CD4-positive, alpha-beta T cell treated with Interleukin-2 at 100 ng/mL for 4 hours (primary cell): ENCODE data around the gene DNAJC16.
"Not testable (repeated sequence)": the region's sequence is repeated elsewhere in the genome, so short reads cannot be mapped to it uniquely, and the experiment has no call there.

Source experiments
- DNase-seq: peaks from one replicate; pipeline ENCODE4 v3.0.0-alpha.2; 2020; ENCODE audit warnings: low spot score

Gene DNAJC16

GRCh38 chr1:15526490-15527339 is at the start of gene DNAJC16:
TSS of gene DNAJC16 (plus strand) at chr1:15526848. CDS start at chr1:15529106, 2,258 bp downstream.
- peak; percentile 100 for DNase-seq

- DNase-seq, result no peak
Observed at GRCh38 chr1:15476927-15477326, 49.7 kb upstream of the DNAJC16 start.

DNA sequence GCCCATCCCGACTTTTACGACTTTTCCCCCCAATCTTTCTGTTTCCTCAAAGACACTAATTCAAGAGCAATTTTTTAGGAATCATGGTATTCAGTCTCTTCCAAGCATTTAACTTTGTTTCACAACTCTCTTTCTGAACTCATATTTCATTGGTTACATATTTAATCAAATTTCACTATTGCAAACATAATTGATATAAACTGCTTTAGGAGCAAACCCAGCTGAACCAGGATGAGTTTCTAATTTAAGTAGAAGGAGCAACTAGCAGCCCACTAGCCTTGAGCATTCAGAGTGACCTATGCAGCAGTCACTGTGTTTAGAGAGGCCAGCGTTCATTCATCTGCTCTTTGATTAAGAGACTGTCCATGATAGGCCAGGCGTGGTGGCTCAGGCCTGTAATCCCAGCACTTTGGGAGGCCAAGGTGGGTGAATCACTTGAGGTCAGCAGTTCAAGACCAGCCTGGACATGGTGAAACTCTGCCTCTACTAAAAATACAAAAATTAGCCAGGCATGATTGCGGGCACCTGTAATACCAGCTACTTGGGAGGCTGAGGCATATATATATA is 48.9 kb upstream of the DNAJC16 start:
- DNase-seq, result no peak

GRCh38 chr1:15479654-15480347 is 46.8 kb upstream of the DNAJC16 start:
- no peak for DNase-seq

DNA sequence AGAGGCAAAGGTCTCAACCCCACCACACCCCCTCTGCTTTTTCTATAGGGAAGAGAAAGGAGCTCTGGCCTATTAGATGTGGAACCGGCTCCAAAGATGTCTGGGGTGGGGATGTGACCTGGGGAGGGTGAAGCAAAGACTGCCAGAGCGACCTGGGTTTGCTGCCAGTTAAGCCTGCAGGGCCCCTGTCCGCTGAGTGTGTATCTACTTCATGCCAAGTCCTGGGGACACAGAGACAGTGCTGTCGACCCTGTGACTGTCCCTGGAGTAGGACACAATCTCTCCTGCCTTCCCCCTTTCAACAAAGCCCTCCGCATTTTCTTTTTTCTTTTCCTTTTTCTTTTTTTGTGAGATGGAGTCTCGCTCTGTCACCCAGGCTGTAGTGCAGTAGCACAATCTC is 44.2 kb upstream of the DNAJC16 start:
- not testable (repeated sequence) for DNase-seq

GRCh38 chr1:15482983-15483543 is 43.6 kb upstream of the DNAJC16 start:
- DNase-seq, result not testable (repeated sequence)

DNA sequence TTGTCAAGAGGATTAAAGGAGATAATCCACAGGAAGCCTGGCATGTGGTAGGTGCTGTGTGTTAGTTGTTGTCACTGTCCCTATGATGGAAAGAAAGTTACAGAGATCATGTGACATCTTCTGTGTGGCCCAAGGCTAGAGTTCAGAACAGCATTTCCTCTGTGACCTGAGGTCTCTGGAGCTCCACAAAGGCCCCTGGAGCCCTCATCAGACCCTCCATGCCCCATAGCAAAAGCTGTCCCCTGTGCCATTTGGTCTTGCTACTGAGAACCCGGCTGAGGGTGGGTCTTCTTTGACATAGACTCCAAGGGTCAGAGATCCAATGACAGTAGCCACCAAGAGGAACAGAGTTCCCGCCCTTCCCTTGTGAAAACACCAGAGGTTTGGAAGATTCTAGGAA is 42.7 kb upstream of the DNAJC16 start:
- no peak for DNase-seq

- not testable (repeated sequence) for DNase-seq
Observed at GRCh38 chr1:15484443-15484842, 42.2 kb upstream of the DNAJC16 start.

DNA sequence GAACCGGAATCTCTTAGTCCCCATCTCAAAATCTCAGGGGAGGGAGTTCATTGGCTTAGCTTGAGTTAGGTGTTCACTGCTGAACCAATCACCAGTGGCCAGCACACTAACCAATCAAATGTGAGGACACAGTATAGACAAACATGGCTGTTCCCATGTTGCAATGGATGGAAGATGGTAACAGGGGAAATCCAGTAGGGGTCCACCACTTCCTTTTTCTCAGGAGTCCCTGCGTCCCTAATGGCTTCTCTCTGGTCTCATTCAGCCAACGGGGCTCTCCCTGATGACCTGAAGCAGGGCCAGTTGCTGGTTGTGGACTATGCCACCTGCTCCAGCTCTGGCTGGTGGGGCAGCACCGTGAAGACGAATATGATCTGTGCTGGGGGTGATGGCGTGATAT is 41.0 kb upstream of the DNAJC16 start:
- no peak for DNase-seq

- DNase-seq, result not testable (repeated sequence)
Observed at GRCh38 chr1:15486844-15487610, 39.6 kb upstream of the DNAJC16 start.

GRCh38 chr1:15488371-15488770 is 38.3 kb upstream of the DNAJC16 start:
- no peak for DNase-seq

DNA sequence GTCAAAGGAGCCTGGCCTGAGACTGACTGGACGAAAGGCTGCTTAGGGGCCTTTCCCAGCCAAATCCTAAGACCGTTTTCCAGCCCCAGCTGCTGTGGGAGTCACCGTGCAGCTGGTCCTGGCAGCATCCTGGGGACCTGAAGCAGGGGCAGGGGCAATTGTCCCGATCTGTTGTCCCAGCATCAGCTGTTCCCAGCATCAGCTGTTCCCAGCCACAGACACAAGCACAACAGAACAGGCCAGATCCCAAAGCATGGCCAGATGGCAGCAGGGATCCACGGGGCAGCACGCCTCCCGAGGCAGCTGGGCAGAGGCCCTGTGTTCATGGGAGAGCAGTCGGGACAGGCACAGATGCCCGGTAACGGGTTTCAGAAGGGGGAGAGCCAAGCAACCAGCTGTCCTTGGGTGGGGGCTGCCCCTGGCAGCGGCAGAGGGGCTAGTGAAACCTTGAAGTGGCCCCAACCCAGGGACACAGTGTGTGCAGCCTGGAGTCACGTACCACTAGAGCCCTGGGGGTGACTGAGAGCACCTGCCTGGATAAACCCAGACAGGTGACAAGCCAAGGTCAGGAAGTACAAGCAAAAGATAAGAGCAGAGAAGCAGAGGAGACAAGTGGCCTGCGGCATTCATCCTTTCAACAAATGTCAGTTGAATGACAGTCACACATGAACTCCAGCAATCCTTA is 37.5 kb upstream of the DNAJC16 start:
- no peak for DNase-seq

DNA sequence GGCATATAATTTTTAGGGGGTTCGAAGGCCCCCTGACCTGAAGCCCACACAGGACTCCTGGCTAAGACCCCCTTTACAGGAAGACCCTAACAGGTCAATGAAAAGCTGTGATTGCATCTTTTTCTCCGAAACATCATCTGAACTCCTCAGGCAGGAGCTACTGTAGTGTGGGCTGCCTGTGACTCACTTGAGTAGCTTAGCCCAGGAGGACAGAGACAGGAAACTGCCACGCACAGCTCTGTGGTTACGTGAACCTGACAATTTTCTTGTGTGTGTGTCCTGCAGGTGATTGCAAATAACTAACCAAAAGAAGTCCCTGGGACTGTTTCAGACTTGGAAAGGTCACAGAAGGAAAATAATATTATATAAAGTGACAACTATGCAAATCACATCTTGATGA is 35.6 kb upstream of the DNAJC16 start:
- DNase-seq, result peak; percentile 1

DNA sequence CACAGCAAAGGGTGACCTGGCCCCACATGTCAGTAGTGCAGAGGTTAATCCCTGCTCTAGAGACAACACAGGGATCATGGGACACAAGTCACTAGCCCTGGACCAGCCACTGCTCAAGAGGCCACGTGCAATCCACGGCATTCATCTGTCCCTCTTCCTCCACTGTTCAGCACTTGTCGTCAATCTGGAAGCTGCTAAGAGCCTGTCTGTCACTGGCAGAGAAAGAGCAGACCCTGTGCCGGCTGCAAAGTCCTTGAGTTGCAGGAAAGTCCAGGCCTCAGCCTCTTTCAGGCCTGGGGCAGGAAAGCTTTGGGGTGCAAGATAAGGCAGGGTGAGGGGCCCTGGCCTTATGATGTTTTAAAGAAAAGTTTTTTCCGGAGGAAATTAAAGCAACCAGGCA is 34.1 kb upstream of the DNAJC16 start:
- no peak for DNase-seq

- no peak for DNase-seq
Observed at GRCh38 chr1:15493869-15494390, 32.7 kb upstream of the DNAJC16 start.

GRCh38 chr1:15500184-15501178 is 26.2 kb upstream of the DNAJC16 start:
- no peak for DNase-seq

DNA sequence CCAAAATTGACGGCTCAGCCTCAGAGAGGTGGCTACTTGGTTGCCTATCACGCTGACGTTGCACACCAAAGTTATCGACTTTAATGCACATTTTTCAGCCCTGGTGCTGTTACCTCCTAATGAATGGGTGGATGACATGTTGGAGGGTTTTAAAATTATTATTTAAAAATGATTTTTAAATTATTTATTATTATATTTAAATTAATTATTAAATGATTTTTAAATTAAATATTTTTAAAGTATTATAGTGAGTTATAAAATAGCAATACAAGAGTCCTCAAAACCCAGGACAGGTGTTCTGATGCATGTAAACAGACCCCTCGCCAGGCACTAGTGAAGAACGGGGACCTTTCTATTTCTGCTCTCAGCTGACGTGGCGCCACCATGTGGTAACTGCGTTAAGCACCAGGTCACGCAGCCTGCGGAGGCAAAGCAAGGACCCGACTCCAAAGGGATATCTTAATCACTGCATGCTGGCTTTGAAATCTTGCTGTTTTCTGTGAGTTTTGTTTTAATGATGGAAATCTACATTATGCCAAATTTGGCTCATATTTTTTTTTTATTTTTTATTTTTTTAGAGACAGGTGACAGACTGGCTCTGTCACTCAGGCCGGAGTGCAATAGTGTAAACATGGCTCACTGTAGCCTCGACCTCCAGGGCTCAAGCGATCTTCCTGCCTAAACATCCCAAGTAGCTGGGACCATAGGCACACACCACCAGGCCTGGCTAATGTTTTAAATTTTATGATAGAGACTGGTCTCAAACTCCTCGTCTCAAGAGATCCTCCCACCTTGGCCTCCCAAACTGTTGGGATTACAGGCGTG is 25.2 kb upstream of the DNAJC16 start:
- peak; percentile 49 for DNase-seq

GRCh38 chr1:15504436-15504835 is 22.2 kb upstream of the DNAJC16 start:
- DNase-seq, result no peak

DNA sequence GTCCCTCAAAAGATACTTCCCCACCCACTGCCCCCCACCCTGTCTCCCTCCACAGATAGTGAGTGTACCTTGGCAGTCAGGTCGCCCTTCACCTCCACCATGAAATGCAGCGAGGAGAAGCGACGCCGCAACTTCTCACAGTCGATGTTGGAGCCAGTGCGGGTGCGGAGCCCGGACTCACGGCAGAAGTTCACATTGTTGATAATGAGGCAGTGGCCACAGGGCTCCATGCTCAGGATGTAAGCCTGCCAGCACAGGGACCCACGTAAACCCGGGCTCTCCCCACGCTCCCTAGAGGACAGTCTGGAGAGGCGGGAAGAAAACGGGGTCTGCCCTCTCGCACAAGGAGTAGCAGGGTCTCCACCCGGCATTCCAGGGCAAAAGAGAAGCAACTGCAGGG is 19.8 kb upstream of the DNAJC16 start:
- no peak for DNase-seq
